Measurements from ENCODE around the gene HAL. TPM values are rescaled to one million over a fixed set of nuclear protein-coding genes. Genes with fewer than 3 reads are reported as not detected.

Gene HAL
- total and polyA plus RNA-seq, 2 of the 8 experiments (the other 6 are each of a cell fraction or from before 2014, with no cell fraction given), result 0.12 to 0.17 TPM

DNA sequence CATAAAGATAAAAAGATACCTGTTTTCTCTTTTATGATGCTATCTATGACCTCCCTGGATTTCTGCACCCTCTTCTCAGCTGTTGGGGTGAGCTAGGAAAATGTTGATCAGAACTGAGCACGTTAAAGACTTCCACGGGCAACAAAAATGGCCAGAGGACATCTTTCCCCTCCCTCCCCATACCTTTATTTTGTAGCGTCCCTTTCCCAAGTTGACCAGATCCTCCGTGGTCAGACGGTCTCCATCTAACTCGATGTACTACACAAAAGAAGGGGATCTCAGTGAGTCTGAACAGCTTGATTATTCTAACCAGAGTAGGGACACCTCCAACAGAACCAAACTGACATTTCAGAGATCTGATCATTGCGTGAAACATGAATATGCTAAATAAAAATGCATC lies 2.2 kb downstream of the HAL start:
- H3K4me1 ChIP-seq (replicated peaks in 1 of 4; ENCODE audit: control insufficient read depth in 3 of 4, insufficient read depth in 4 of 4, low read length in 3 of 4), result peaks cover 0 to 3% (median 0%) of the 10 kb centered on the region in 4 experiments; a peak in 1 of 7 replicates
- H3K4me2 ChIP-seq (ENCODE audit: insufficient read depth in 1 of 2, low read depth in 2 of 2, low read length in 2 of 2), result no peak overlapping the region
- H2AK5ac ChIP-seq (ENCODE audit: low read depth, low read length), result no peak overlapping the region
- no peak overlapping the region for H3K18ac ChIP-seq (ENCODE audit: extremely low read depth, low read length)
- ChIA-PET CTCF (ENCODE audit: partially characterized antibody) (interaction anchor here (1.5 to 8.7 kb wide), 5 partner anchors 16 to 75 kb away, joined by 4 to 149 read pairs (median 69); partner anchors contain the start of gene AMDHD1), POLR2A (ENCODE audit: partially characterized antibody) (no interaction called here)
- H3K27me3 ChIP-seq (replicated peaks in 1 of 4; ENCODE audit: control insufficient read depth in 3 of 4, extremely low read depth in 1 of 4, insufficient read depth in 3 of 4, low read length in 3 of 4), result no peaks in the 10 kb centered on the region
- H2BK20ac ChIP-seq (ENCODE audit: low read length), result no peak overlapping the region
- no peak overlapping the region for H2BK15ac ChIP-seq (ENCODE audit: low read length)
- no peak overlapping the region for H4K91ac ChIP-seq (replicated peaks; ENCODE audit: insufficient read length, low read length)
- TF ChIP-seq SUZ12 (IDR thresholded peaks at IDR 0.05; ENCODE audit: low read length) (no peak), BRCA1 (IDR thresholded peaks at IDR 0.05; ENCODE audit: low read depth, low read length) (no peak), NRF1 (IDR thresholded peaks at IDR 0.05; ENCODE audit: low read depth, low read length) (no peak), CREB1 (IDR thresholded peaks at IDR 0.05) (no peak), MAFK (IDR thresholded peaks at IDR 0.05; ENCODE audit: low read depth, low read length) (no peak), TAF7 (optimal IDR thresholded peaks at IDR 0.05; ENCODE audit: borderline replicate concordance, low read depth, low read length) (no peak), RBBP5 (IDR thresholded peaks at IDR 0.05; ENCODE audit: borderline replicate concordance, low read depth, low read length) (no peak), SIRT6 (IDR thresholded peaks at IDR 0.05; ENCODE audit: low read length) (no peak), SIX5 (IDR thresholded peaks at IDR 0.05; ENCODE audit: low read depth, low read length) (no peak)
- TF ChIP-seq, protein P1, sequence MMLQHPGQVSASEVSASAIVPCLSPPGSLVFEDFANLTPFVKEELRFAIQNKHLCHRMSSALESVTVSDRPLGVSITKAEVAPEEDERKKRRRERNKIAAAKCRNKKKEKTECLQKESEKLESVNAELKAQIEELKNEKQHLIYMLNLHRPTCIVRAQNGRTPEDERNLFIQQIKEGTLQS (IDR thresholded peaks at IDR 0.05; ENCODE audit: insufficient read depth, low read depth, low read length), result no peak
- no peaks in the 10 kb centered on the region for H3K79me1 ChIP-seq (ENCODE audit: low read depth, low read length)
- H3K56ac ChIP-seq (replicated peaks; ENCODE audit: insufficient read length, low read depth, low read length), result no peak overlapping the region
- H3K36me3 ChIP-seq (ENCODE audit: control insufficient read depth in 2 of 4, insufficient read depth in 4 of 4, low read length in 3 of 4), result no peaks in the 10 kb centered on the region
- H3K14ac ChIP-seq (ENCODE audit: insufficient read length), result no peak overlapping the region
- no peak overlapping the region for H2AFZ ChIP-seq (ENCODE audit: low read length)
- DNase-seq (ENCODE audit: low read depth in 1 of 2, low spot score in 2 of 2) (no peak), FAIRE-seq (no peak)
- H3K9me3 ChIP-seq (ENCODE audit: insufficient read depth in 2 of 2, low read depth in 1 of 2, low read length in 1 of 2), result no peaks in the 10 kb centered on the region; a peak in 1 of 4 replicates
- H3K9ac ChIP-seq (replicated peaks in 1 of 4; ENCODE audit: extremely low read depth in 1 of 4, low read depth in 3 of 4, low read length in 3 of 4), result no peak overlapping the region
- H4K20me1 ChIP-seq (replicated peaks in 1 of 2; ENCODE audit: control insufficient read depth in 1 of 2, insufficient read depth in 2 of 2, low read length in 2 of 2), result no peaks in the 10 kb centered on the region
- H3K23me2 ChIP-seq (ENCODE audit: low read depth, low read length), result no peaks in the 10 kb centered on the region
- no peak overlapping the region for H2BK5ac ChIP-seq (ENCODE audit: low read depth, low read length)
- no peak overlapping the region for H3K4ac ChIP-seq (replicated peaks; ENCODE audit: insufficient read length, low read depth, low read length)
- 72% methylated on average over 7 of the region's 7 CpGs; no CpG with 5 or more reads in 1 of the 2 experiments for WGBS, 2 experiments (ENCODE audit: extremely low coverage in 1 of 2, insufficient coverage in 1 of 2, insufficient read length in 1 of 2, insufficient replicate concordance in 2 of 2, low coverage in 1 of 2, low lambda C conversion rate in 2 of 2, missing lambda C conversion rate in 1 of 2)
- no peaks in the 10 kb centered on the region for H3K79me2 ChIP-seq (ENCODE audit: control insufficient read depth in 1 of 2, insufficient read depth in 2 of 2, low read length in 2 of 2)
- H2BK120ac ChIP-seq (replicated peaks; ENCODE audit: low read depth, low read length), result no peak overlapping the region
- H4K5ac ChIP-seq (ENCODE audit: insufficient read length, low read depth, low read length), result no peak overlapping the region
- no peak overlapping the region for H3K23ac ChIP-seq (ENCODE audit: insufficient read length)
- H4K8ac ChIP-seq (ENCODE audit: extremely low read depth, insufficient read depth, low read length), result no peak overlapping the region
- no peak overlapping the region for H3K4me3 ChIP-seq (ENCODE audit: extremely low read depth in 1 of 4, insufficient read depth in 2 of 4, low read depth in 3 of 4, low read length in 4 of 4)
- H3K27ac ChIP-seq (ENCODE audit: low read depth, low read length), result no peak overlapping the region
- H2BK12ac ChIP-seq (ENCODE audit: low read depth, low read length), result no peak overlapping the region
